Epithelial cell of esophagus (primary cell): ENCODE data around the gene CELSR2.

Experiments
- DNase-seq: peaks from one replicate; pipeline ENCODE4 v3.0.0; 2010; ENCODE audit warnings: low read depth
- H3K4me3 ChIP-seq: 2 replicates; pipeline ENCODE4 v1.5.1; 2011; ENCODE audit warnings: mild to moderate bottlenecking, low read length, control low read depth
- TF ChIP-seq, protein P1 (sequence below): IDR thresholded peaks from 2 replicates; pipeline ENCODE4 v1.5.1; 2011; ENCODE audit warnings: low read depth, mild to moderate bottlenecking, low read length, control low read depth, inconsistent platforms; ENCODE audit not compliant: insufficient read depth; ENCODE audit errors: missing control alignments

CELSR2 gene

GRCh38 chr1:109265741-109266330 is 16.5 kb downstream of the CELSR2 start:
- no peak overlapping the region for H3K4me3 ChIP-seq
- no peak for DNase-seq

DNA sequence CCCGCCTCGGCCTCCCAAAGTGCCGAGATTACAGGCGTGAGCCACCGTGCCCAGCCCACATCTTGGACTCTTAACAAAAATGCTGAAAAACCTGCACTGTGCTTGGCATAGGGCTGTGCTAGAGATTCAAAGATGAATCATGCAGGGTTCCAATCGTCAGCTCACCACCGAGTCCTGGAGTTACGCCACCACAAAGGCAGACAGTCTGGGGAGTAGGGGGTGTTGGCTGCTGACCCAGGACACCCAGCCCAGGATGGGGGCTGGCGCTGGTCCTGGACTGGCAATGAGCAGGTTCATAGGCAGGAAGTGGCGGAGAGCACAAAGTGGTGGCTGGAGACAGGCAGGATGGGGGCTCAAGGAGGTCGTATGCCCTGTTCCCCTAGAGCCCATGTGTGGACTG is 17.6 kb downstream of the CELSR2 start:
- TF ChIP-seq, protein P1, sequence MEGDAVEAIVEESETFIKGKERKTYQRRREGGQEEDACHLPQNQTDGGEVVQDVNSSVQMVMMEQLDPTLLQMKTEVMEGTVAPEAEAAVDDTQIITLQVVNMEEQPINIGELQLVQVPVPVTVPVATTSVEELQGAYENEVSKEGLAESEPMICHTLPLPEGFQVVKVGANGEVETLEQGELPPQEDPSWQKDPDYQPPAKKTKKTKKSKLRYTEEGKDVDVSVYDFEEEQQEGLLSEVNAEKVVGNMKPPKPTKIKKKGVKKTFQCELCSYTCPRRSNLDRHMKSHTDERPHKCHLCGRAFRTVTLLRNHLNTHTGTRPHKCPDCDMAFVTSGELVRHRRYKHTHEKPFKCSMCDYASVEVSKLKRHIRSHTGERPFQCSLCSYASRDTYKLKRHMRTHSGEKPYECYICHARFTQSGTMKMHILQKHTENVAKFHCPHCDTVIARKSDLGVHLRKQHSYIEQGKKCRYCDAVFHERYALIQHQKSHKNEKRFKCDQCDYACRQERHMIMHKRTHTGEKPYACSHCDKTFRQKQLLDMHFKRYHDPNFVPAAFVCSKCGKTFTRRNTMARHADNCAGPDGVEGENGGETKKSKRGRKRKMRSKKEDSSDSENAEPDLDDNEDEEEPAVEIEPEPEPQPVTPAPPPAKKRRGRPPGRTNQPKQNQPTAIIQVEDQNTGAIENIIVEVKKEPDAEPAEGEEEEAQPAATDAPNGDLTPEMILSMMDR, result no peak
- DNase-seq, result peak; percentile 92

More at GRCh38 chr1:109265741-109266330, 16.5 kb downstream of the CELSR2 start:
- TF ChIP-seq, protein P1, result no peak

GRCh38 chr1:109267743-109268300 is 18.5 kb downstream of the CELSR2 start:
- H3K4me3 ChIP-seq, result no peak overlapping the region
- DNase-seq, result no peak
- TF ChIP-seq, protein P1, result no peak

More for the DNA sequence above, 17.6 kb downstream of the CELSR2 start:
- no peak overlapping the region for H3K4me3 ChIP-seq

DNA sequence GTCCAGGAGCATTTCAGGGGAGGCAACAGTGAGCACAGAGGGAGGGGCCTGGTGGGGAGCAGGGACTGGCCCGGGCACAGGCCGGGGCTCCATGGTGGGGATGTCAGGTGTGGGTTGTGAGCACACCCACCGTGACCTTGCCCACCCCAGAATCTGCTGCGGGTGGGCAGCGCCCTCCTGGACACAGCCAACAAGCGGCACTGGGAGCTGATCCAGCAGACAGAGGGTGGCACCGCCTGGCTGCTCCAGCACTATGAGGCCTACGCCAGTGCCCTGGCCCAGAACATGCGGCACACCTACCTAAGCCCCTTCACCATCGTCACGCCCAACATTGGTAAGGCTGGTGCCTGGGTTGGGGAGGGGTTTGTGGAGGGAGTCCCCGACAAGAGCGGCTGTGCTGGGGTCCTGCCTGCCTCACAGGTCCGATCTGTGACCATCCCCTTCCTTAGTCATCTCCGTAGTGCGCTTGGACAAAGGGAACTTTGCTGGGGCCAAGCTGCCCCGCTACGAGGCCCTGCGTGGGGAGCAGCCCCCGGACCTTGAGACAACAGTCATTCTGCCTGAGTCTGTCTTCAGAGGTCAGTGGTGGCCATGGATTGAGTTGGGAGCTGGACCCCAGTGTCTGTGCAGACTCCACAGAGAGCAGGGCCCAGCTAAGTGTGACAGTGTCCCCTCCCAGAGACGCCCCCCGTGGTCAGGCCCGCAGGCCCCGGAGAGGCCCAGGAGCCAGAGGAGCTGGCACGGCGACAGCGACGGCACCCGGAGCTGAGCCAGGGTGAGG is 19.3 kb downstream of the CELSR2 start:
- no peak for DNase-seq
- TF ChIP-seq, protein P1, result no peak
- H3K4me3 ChIP-seq, result no peak overlapping the region

DNA sequence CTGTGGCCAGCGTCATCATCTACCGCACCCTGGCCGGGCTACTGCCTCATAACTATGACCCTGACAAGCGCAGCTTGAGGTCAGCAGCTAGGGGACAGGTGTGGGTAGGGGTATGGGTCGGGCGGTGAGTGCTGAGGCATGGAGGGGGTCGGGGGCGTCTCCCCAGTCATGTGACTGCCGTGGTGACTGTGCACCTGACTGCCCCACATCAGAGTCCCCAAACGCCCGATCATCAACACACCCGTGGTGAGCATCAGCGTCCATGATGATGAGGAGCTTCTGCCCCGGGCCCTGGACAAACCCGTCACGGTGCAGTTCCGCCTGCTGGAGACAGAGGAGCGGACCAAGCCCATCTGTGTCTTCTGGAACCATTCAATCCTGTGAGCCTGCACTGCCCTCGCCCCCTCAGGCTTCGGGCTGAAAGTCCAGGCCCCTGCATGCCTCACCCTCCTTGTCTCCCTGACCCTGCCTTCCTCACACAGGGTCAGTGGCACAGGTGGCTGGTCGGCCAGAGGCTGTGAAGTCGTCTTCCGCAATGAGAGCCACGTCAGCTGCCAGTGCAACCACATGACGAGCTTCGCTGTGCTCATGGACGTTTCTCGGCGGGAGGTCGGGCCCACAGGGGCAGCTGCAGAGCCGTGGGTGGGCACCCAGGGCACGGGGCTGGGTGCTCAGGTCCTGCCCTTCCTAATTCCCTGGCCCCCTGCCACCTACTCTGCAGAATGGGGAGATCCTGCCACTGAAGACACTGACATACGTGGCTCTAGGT is 20.1 kb downstream of the CELSR2 start:
- H3K4me3 ChIP-seq, result no peak overlapping the region
- TF ChIP-seq, protein P1, result no peak
- no peak for DNase-seq

- no peak for DNase-seq
- TF ChIP-seq, protein P1, result no peak
- H3K4me3 ChIP-seq, result no peak overlapping the region
These were observed 20.8 kb downstream of the CELSR2 start for GRCh38 chr1:109269981-109270622.
